ENCODE measurements around the gene MACIR.

The MACIR gene

GRCh38 chr5:103263054-103263453 is 4.5 kb downstream of the MACIR start:
- TF ChIP-seq TEAD4 (IDR thresholded peaks at IDR 0.05) (no peak), RAD21 (IDR thresholded peaks at IDR 0.05; ENCODE audit: low read depth) (no peak), CEBPB (IDR thresholded peaks at IDR 0.05) (no peak), USF1 (IDR thresholded peaks at IDR 0.05) (no peak), REST (IDR thresholded peaks at IDR 0.05; ENCODE audit: low read depth) (no peak), TAF1 (IDR thresholded peaks at IDR 0.05; ENCODE audit: low read depth) (no peak), EGR1 (IDR thresholded peaks at IDR 0.05) (no peak), ZBTB7A (IDR thresholded peaks at IDR 0.05; ENCODE audit: low read depth) (no peak)

- TF ChIP-seq CEBPB (IDR thresholded peaks at IDR 0.05) (no peak), MAX (IDR thresholded peaks at IDR 0.05) (no peak), TAF1 (IDR thresholded peaks at IDR 0.05; ENCODE audit: low read depth) (no peak), YY1 (IDR thresholded peaks at IDR 0.05; ENCODE audit: low read depth) (no peak), CREB1 (IDR thresholded peaks at IDR 0.05; ENCODE audit: low read depth) (no peak), TCF12 (IDR thresholded peaks at IDR 0.05; ENCODE audit: low read depth) (no peak)
These were observed 5.9 kb downstream of the MACIR start for GRCh38 chr5:103264508-103264907.

GRCh38 chr5:103270581-103270980 is 12.0 kb downstream of the MACIR start:
- TF ChIP-seq RAD21 (IDR thresholded peaks at IDR 0.05; ENCODE audit: low read depth) (no peak), REST (IDR thresholded peaks at IDR 0.05; ENCODE audit: low read depth) (no peak), NFIC (IDR thresholded peaks at IDR 0.05) (no peak), CREB1 (IDR thresholded peaks at IDR 0.05; ENCODE audit: low read depth) (no peak), TAF1 (IDR thresholded peaks at IDR 0.05; ENCODE audit: low read depth) (no peak), USF1 (IDR thresholded peaks at IDR 0.05) (no peak), FOXM1 (IDR thresholded peaks at IDR 0.05; ENCODE audit: borderline replicate concordance, low read depth) (no peak), CEBPB (IDR thresholded peaks at IDR 0.05) (no peak), TEAD4 (IDR thresholded peaks at IDR 0.05) (no peak), TCF12 (IDR thresholded peaks at IDR 0.05; ENCODE audit: low read depth) (no peak), YY1 (IDR thresholded peaks at IDR 0.05; ENCODE audit: low read depth) (no peak), ZBTB7A (IDR thresholded peaks at IDR 0.05; ENCODE audit: low read depth) (no peak)

- TF ChIP-seq ZBTB7A (IDR thresholded peaks at IDR 0.05; ENCODE audit: low read depth) (no peak), YY1 (IDR thresholded peaks at IDR 0.05; ENCODE audit: low read depth) (no peak), TEAD4 (IDR thresholded peaks at IDR 0.05) (no peak), MAX (IDR thresholded peaks at IDR 0.05) (no peak), CREB1 (IDR thresholded peaks at IDR 0.05; ENCODE audit: low read depth) (no peak), RAD21 (IDR thresholded peaks at IDR 0.05; ENCODE audit: low read depth) (no peak), TCF12 (IDR thresholded peaks at IDR 0.05; ENCODE audit: low read depth) (no peak), EGR1 (IDR thresholded peaks at IDR 0.05) (no peak), NFIC (IDR thresholded peaks at IDR 0.05) (no peak)
These were observed 13.2 kb downstream of the MACIR start for GRCh38 chr5:103271570-103272289.

- TF ChIP-seq NFIC (IDR thresholded peaks at IDR 0.05) (no peak), CREB1 (IDR thresholded peaks at IDR 0.05; ENCODE audit: low read depth) (no peak), CEBPB (IDR thresholded peaks at IDR 0.05) (no peak), YY1 (IDR thresholded peaks at IDR 0.05; ENCODE audit: low read depth) (no peak), ZBTB7A (IDR thresholded peaks at IDR 0.05; ENCODE audit: low read depth) (no peak), RAD21 (IDR thresholded peaks at IDR 0.05; ENCODE audit: low read depth) (no peak), REST (IDR thresholded peaks at IDR 0.05; ENCODE audit: low read depth) (no peak), TEAD4 (IDR thresholded peaks at IDR 0.05) (no peak), USF1 (IDR thresholded peaks at IDR 0.05) (no peak)
These were observed 13.8 kb downstream of the MACIR start for GRCh38 chr5:103272377-103272776.

All from Ishikawa (cell line).